ENCODE results near the gene C5orf63.
"Not testable (repeated sequence)": the region's sequence is repeated elsewhere in the genome, so short reads cannot be mapped to it uniquely, and the experiment has no call there.

The C5orf63 gene

DNA sequence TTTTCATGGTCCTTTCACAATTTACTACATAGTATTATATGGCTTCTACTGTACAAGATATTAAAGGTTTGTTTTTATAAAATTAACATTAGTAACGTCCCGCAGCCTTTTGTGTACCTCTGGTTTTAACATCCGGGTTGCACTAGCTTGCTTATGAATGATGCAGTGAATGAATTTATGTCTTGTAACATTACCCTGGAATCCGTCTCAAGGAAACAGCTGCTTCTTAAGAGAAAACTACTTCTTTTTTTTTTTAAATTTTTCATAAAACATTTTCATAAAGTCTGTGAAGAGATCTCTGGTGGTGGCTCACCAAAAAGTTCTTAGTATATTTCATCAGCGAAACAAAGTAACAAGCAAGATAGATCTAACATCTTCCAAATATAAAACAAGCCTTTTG, 66.6 kb downstream of the C5orf63 start:
- DNase-seq (ENCODE audit: low read depth): no peak

DNA sequence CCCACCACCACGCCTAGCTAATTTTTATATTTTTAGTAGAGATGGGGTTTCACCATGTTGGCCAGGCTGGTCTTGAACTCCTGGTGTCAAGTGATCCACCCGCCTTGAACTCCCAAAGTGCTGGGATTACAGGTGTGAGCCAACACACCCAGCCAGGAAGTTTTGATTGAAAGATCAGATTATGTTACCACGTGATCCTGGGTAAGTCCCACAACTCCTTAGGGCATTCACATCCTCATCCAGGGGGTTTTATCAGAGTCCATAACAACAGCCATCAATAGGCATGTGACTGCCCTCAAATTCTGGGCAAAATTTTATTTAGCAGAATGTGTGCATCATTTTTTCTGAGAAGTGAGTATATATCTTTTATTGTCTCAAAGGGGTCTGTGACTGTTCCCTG, 68.0 kb downstream of the C5orf63 start:
- not testable (repeated sequence) for DNase-seq (ENCODE audit: low read depth)

DNA sequence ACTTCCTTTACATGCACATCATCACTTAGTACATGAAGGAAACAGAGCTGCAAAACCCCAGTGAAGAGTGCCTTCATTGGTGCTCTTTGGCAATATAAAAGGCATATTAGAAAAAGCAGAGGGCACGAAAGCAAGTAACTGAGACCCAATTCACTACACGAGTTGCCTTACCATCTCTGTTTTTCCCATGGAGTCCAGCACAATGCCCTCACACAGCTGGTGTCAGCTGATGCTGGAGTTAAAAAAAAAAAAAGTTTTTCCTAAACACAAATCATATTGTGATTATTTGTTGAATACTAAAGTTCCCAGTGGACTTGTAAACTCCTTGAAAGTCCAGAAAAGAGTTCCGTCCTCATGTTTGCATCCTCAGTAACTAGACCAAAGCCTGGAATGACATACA, 68.6 kb downstream of the C5orf63 start:
- no peak for DNase-seq (ENCODE audit: low read depth)

DNA sequence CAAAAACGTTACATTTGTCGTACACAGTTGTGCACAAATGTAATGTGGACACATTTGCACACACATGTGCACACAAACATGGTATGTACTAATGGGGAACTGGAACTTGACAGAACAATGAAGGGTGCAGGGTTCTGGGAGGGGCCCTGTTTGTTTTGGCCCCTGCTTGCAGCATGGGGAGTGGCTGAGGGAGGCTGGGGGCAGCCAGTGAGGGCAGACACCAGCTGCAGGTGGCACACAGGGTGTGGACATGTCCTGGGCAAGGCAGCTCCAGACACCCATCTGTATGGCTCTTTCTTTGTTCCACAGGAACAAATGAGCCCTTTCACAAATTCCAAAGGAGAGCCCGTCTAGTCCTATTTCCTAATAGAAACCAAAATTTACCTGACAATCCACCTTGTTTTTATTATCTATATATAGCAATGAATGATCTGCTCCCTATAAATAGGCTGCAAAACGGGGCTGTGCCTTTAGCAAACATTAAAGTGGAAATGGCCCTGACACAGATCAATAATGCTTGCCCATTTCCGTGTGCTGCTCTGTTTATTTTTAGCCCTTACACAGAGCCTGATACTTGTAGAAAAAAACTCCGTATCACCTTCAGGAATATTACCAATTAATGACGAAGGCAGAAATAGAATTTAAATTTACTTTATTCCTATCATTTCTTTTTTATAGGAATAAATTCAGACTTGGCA, 69.4 kb downstream of the C5orf63 start:
- DNase-seq (ENCODE audit: low read depth): no peak

DNA sequence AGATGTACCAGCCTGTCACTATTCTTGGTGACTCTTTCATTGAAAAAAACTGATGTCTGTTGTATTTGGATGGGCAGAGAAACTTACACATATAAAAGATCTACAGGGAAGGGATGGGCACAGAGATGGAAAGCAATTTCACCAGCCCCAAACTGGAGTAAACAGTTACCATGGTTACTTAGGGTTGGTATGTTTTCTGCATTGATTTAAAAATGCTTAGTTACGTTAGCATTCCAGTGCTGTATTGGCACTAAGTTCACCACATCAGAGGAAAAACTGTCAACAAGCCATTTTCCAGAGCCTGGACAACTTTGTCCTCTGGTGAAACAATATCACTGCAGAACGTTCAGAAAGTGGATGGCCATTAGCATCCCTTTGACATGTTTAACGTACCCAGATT, 70.9 kb downstream of the C5orf63 start:
- no peak for DNase-seq (ENCODE audit: low read depth)

DNA sequence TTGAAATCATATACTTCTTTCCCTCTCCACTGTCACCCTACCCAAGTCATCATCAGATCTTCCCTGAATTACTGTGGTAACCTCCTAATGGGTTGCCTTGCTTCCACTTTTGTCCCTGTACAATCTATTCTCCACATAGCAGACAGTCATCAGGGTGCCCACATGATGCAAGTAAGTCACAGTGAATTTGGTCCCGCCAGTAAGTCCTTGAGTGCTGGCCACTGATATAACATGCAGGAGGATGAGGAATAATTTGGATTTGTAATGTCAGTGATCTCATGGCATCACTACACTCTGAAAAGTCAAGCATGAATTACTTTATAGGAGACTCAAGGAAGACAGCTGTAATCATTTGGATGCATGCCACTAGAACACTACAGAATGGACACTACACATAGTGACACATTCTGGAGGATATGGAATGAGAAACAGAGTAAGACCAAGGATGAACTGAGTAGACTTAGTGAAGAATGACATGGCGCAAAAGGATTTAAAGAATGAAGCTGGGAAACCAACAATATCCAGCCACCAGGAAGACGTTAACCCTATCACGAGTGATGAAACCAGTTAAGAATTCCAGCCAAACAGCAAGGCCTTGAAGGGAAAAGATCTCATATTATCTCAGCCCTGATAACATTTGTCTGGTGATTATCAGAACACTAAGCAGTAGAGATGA, 71.5 kb downstream of the C5orf63 start:
- no peak for DNase-seq (ENCODE audit: low read depth)
